Hematopoietic multipotent progenitor cell treated with erythropoietin and hydrocortisone succinate and interleukin-3 and kit ligand, for 8 days (in vitro differentiated cells): Measurements from ENCODE around the gene DPPA4.
A peak's percentile ranks its signal among the peaks of the same experiment; 100 is the strongest.
"Not testable (repeated sequence)": the region's sequence is repeated elsewhere in the genome, so short reads cannot be mapped to it uniquely, and the experiment has no call there.

ENCODE experiments used
- DNase-seq: peaks from one replicate; pipeline ENCODE4 v3.0.0-alpha.2; 2015

Gene DPPA4

GRCh38 chr3:109337393-109337792 is at the start of gene DPPA4:
DPPA4 (minus strand) TSS chr3:109337546; CDS start chr3:109337517, 29 bp downstream.
- peak; percentile 50 for DNase-seq

- no peak for DNase-seq
Observed at GRCh38 chr3:109385442-109386318, 48.3 kb upstream of the DPPA4 start.

- no peak for DNase-seq
Observed at GRCh38 chr3:109384164-109384563, 46.8 kb upstream of the DPPA4 start.

GRCh38 chr3:109382588-109382987 is 45.2 kb upstream of the DPPA4 start:
- DNase-seq = no peak

GRCh38 chr3:109375975-109376374 is 38.6 kb upstream of the DPPA4 start:
- DNase-seq = no peak

GRCh38 chr3:109374434-109374833 is 37.1 kb upstream of the DPPA4 start:
- not testable (repeated sequence) for DNase-seq

GRCh38 chr3:109373933-109374332 is 36.6 kb upstream of the DPPA4 start:
- no peak for DNase-seq

GRCh38 chr3:109372639-109373038 is 35.3 kb upstream of the DPPA4 start:
- no peak for DNase-seq

- DNase-seq = peak; percentile 13
Observed at GRCh38 chr3:109369510-109369909, 32.2 kb upstream of the DPPA4 start.

GRCh38 chr3:109364088-109364487 is 26.7 kb upstream of the DPPA4 start:
- no peak for DNase-seq

GRCh38 chr3:109363634-109364033 is 26.3 kb upstream of the DPPA4 start:
- no peak for DNase-seq

- no peak for DNase-seq
Observed at GRCh38 chr3:109362823-109363222, 25.5 kb upstream of the DPPA4 start.

GRCh38 chr3:109358809-109359208 is 21.5 kb upstream of the DPPA4 start:
- DNase-seq = not testable (repeated sequence)

- no peak for DNase-seq
Observed at GRCh38 chr3:109356442-109357155, 19.3 kb upstream of the DPPA4 start.

- no peak for DNase-seq
Observed at GRCh38 chr3:109355625-109356441, 18.5 kb upstream of the DPPA4 start.

- DNase-seq = no peak
Observed at GRCh38 chr3:109353057-109353456, 15.7 kb upstream of the DPPA4 start.

GRCh38 chr3:109351231-109351630 is 13.9 kb upstream of the DPPA4 start:
- no peak for DNase-seq

GRCh38 chr3:109346770-109347295 is 9.5 kb upstream of the DPPA4 start:
- no peak for DNase-seq

- no peak for DNase-seq
Observed at GRCh38 chr3:109346099-109346498, 8.8 kb upstream of the DPPA4 start.

- no peak for DNase-seq
Observed at GRCh38 chr3:109339714-109340648, 2.6 kb upstream of the DPPA4 start.

- no peak for DNase-seq
Observed at GRCh38 chr3:109339197-109339596, 1.9 kb upstream of the DPPA4 start.

- DNase-seq = no peak
Observed at GRCh38 chr3:109338322-109338721, 976 bp upstream of the DPPA4 start.
